Activated CD8-positive, alpha-beta memory T cell treated with anti-CD3 and anti-CD28 coated beads for 48 hours (primary cell): Measurements from ENCODE around the gene PLCB1.
"Not testable (repeated sequence)": the region's sequence is repeated elsewhere in the genome, so short reads cannot be mapped to it uniquely, and the experiment has no call there.

Experiments
- DNase-seq, 3 experiments: peaks; one replicate each; pipeline ENCODE4 v3.0.0-alpha.2; 2020; ENCODE audit warnings: low read depth in 2 of 3, low spot score in 2 of 3

Gene PLCB1

DNA sequence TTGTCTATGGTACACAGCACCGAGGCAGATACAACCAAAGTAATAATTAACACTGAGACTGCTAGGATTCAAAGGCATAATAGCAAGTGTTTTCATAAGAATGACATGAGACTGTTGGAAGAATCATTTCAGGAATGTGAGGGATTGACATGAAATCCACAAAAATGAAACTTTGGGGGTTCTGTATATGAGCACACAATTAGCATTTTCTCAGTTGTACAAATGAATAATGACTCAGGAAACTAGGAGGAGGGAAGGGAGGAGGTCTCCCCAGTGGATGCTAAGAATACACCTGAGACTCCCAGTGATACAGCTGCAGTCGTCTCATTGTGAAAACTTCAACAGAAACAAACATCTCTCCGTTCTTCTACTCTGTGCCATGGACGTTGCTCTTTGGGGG is 508.4 kb downstream of the PLCB1 start:
- DNase-seq: no peak

DNA sequence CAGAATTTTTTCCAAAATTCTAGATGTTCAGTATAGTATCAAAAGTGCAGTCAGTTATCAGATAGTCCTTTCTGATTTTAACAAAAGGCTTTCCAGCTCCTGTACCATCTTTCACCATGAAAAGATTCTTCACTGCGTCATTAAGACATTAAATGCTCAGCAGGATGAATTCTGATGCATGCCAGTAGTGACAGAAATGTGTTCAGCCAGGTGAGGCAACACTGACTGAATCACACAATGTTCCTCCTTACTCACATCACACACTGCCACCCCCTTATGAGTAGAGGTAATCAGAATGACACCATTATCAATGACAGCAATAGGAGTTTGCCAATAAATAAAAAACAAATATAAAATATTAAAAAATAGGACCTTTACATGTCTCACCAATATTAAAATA is 510.2 kb downstream of the PLCB1 start:
- DNase-seq: no peak

DNA sequence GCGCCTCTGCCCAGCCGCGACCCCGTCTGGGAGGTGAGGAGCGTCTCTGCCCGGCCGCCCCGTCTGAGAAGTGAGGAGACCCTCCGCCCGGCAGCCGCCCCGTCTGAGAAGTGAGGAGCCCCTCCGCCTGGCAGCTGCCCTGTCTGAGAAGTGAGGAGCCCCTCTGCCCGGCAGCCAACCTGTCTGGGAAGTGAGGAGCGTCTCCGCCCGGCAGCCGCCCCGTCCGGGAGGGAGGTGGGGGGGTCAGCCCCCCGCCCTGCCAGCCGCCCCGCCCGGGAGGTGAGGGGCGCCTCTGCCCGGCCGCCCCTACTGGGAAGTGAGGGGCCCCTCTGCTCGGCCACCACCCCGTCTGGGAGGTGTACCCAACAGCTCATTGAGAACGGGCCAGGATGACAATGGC is 512.4 kb downstream of the PLCB1 start:
- not testable (repeated sequence) for DNase-seq

DNA sequence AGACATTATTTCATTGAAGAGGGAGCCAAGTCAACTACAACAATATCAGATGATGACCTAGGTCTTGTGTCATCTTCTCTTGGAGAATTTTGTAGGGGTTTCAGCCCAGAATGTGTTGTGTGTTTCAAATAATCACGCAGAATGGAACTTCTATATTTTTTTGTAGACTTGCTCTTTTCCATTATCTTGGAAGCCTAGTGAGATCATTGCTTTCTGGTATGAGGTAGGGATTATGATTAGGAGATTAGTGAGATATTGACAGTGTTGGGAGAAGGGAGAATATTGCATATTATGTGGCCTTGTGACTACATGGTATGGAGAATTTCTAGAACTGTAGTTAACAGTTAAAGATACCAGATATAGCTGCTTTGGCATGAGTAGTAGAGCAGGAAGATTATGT is 513.3 kb downstream of the PLCB1 start:
- DNase-seq: no peak

DNA sequence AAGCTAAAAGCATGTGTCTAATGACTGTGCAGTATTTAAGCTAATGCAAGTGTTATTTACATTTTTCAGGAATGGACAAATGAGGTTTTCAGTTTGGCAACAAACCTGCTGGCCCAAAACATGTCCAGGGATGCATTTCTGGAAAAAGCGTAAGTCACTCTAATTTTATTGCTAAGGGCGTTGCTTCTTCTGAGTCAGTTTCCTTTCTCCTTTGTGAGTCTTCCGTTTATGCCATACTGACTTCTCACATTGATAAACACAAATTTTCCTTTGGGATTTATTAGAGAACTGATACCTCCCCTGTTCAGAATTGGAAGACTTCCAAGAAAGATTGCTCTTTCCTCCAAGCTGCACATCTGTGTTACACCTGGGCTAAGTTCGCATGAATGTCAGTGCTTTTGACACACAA is 514.0 kb downstream of the PLCB1 start:
- no peak for DNase-seq

GRCh38 chr20:8646716-8647115 is 514.6 kb downstream of the PLCB1 start:
- no peak for DNase-seq

DNA sequence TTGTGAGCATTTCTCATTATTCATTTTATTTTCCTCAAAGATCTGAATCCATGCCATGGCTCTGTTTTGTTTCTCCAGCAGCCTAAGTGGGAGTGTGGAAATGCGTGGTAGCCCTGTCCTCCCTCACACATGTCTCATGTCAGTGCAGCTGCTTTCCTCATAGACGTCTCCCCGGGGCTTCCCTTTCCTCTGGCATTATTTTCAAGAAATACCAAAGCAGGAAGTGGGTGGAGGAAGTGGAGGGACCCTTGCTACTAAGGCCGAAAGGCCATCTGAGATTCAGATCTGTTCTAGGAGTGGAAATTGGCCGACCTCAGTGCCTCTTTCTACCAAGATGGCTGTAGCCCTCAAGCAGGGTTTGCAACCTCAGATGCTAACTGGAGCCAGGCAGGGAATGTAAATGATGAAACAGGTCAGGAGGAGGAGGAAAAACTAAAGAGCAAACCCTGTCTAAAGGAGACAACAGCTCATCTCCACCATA is 515.9 kb downstream of the PLCB1 start:
- DNase-seq: no peak

GRCh38 chr20:8648466-8648865 is 516.4 kb downstream of the PLCB1 start:
- DNase-seq: no peak

GRCh38 chr20:8652396-8652795 is 520.3 kb downstream of the PLCB1 start:
- no peak for DNase-seq

- no peak for DNase-seq
These were observed 522.4 kb downstream of the PLCB1 start for GRCh38 chr20:8654486-8654885.

DNA sequence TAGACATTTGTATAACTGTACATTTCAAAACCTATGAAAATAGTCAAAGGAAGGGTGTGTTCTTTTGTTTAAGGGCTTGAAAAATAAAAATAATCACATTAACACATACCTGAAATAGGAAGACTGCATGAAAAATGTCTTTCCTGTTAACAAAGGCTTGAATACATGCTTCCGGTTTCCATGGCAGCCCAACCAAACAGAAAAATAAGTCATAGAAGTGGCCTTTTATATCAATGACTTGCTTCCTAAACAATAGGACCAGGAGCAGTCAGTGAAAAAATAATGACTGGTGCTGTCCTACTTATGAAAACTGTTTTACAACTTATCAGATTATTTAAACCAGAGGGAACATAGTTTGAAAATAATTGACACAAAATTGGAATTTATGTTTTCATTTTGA is 524.3 kb downstream of the PLCB1 start:
- DNase-seq: no peak

GRCh38 chr20:8657664-8658063 is 525.6 kb downstream of the PLCB1 start:
- DNase-seq: no peak

- DNase-seq: no peak
These were observed 526.0 kb downstream of the PLCB1 start for GRCh38 chr20:8658103-8658502.

DNA sequence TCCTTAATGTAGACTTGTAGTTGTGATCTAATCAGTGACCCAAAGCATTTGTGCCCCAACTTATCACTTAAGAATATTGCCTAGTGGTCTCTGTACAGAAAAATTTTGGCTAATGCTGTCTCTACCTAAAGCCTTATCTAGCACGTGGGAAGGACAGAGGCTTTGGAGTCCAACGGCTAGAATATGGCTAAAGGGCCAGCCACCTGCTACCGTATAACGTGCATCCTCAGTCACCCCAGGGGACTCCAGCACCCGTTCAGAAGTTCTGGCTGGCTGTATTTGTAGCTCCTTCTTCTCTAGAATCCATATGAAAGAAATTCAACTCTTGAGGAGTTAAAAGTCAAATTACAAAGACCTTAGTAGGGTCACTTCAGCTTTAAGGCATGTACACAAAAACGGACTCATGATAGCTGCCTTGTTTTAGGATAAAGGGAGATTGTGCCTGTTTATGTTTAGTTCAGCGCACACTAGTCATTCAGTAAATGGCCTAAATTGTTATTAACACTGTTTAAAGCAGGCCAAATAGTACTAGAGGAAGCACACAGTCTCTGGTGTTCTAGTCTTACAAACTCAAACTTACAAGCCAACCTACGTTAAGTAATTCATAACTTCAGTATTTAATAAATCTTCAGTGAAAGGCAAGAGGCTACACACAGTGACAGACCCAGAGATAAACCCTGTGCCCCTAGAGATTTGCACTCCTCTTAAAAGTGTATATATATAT is 529.3 kb downstream of the PLCB1 start:
- no peak for DNase-seq

DNA sequence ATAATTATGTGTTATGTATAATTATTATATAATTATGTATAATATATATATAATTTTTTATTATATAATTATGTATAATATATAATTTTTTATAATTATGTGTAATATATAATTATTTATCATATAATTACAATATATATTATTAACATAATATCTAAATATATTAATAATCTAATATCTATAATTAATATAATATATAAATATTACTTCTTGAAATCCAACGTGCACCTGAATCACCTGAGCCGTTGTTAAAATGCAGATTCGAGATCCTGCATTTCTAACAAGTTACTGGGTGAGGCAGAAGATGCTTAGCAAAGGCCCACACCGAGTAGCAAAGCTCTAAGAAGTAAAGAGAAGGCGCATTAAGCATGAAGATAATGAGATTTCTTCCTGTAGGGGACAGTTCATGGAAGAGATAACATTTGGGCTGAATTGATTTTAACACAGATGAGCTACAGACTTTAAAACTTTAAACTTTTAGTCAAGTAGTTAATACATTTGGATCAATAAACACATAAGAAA is 530.4 kb downstream of the PLCB1 start:
- DNase-seq: no peak

DNA sequence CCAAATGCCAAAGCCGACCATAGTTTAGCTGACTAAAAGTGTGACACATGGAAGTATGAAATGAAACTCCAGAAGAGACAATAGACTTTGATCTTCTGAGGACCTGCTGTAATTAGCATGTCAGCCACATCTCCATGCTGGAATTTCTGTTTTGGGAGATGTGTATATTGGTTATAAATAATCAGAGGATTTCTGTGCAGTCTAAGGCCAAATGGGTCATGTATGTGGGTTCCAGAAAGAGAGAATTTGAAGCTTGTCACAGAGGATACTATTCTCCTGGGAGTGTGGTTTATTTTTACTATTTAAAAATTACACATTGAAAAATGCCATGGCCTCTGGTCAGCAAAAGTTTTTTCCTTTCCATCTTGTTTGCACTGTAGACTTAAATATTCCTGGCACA is 531.4 kb downstream of the PLCB1 start:
- DNase-seq: no peak

DNA sequence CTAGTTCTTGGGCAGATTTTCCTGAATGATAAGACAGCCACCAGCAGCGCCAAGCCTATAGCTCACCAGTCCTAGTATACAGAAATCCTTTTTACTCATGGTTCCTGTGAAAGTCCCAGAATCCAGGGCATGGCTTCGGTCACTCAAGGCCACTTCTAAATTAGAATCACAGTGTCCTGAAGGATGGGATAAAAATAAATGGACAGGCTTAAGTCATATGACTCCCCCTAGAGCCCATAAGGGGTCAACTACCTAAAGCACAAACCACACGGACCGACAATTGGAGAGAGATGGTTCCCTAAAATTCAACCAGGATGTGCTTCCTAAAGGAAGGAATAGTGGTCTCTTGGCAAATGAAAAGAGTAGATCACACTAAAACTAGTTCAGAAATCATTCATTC is 532.7 kb downstream of the PLCB1 start:
- no peak for DNase-seq

DNA sequence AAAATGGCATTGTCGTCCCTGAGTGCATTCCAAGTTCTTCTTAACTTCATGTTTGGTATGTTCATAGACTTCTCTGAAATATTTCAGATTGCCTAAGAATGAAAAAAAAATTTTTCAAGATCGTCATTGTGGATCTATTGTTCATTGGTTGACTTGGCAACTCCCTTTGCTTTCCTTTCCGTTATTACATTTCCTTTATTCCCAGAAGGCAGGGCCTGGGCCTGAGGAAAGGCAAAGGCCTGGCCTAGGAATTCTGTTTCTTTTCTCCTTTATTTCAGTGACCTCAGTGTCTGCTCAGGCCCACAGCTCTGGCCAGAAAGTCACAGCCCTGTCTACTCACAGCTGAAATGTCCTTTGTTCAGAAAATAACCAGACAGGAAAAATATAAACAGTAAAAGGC is 535.2 kb downstream of the PLCB1 start:
- DNase-seq: no peak

- DNase-seq: no peak
These were observed 538.3 kb downstream of the PLCB1 start for GRCh38 chr20:8670207-8670892.

DNA sequence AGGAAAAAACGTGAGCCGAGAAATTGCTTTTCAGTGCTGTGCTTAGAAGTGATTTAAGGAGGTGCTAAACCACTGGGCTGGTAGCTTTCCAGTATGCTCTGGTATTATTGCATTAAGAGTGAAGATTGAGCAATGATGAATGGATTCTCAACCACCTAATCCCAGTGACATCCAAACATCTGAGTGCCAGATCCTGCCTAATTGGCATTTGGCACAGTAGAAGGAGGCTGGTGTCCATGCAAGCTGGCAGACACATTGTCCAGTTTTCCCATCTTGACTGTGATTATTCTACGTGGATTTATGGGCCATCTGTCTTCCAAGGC is 538.8 kb downstream of the PLCB1 start:
- no peak for DNase-seq

- no peak for DNase-seq
These were observed 539.4 kb downstream of the PLCB1 start for GRCh38 chr20:8671370-8671961.

GRCh38 chr20:8673116-8673515 is 541.0 kb downstream of the PLCB1 start:
- no peak for DNase-seq
